ENCODE data around the gene NUP210L. TPM values are rescaled to one million over a fixed set of nuclear protein-coding genes. Genes with fewer than 3 reads are reported as not detected.

NUP210L gene
- total and polyA plus RNA-seq, 8 donors, result 0.02 to 0.06 (median 0.05) TPM; not detected in 4

GRCh38 chr1:153991806-153992205, 163.1 kb downstream of the NUP210L start:
- peaks cover 11 to 17% (median 14%) of the 10 kb centered on the region in 3 donors for H3K4me1 ChIP-seq
- peak overlapping the region in 2 of 4 donors; percentile 93 to 96 for H3K27ac ChIP-seq
- no peak for TF ChIP-seq CTCF (IDR thresholded peaks at IDR 0.05)
- H3K4me3 ChIP-seq, result peak overlapping the region; percentile 79 to 87 (median 85)
- WGBS, 2 donors, result 78 to 83% methylated on average over 2 of the region's 2 CpGs
- H3K27me3 ChIP-seq, result no peaks in the 10 kb centered on the region
- intact Hi-C loops (cut with DNase I), result no loop called here
- DNase-seq, result no peak
- no peaks in the 10 kb centered on the region for H3K9me3 ChIP-seq
- FAIRE-seq, result no peak
- peaks cover 0 to 26% (median 4%) of the 10 kb centered on the region in 3 donors for H3K36me3 ChIP-seq
- no peak for ATAC-seq

GRCh38 chr1:153991151-153991630, 163.7 kb downstream of the NUP210L start:
- DNase-seq (no peak), FAIRE-seq (no peak), ATAC-seq (no peak)
- peaks cover 11 to 17% (median 14%) of the 10 kb centered on the region in 3 donors for H3K4me1 ChIP-seq
- 4 to 5% methylated on average over 9 of the region's 9 CpGs for WGBS, 2 donors
- no peak for TF ChIP-seq CTCF (IDR thresholded peaks at IDR 0.05)
- H3K36me3 ChIP-seq, result peaks cover 0 to 26% (median 4%) of the 10 kb centered on the region in 3 donors
- peak overlapping the region; percentile 79 to 87 (median 85) for H3K4me3 ChIP-seq
- H3K27ac ChIP-seq, result peak overlapping the region; percentile 75 to 96 (median 92)
- H3K9me3 ChIP-seq, result no peaks in the 10 kb centered on the region
- no peaks in the 10 kb centered on the region for H3K27me3 ChIP-seq
- intact Hi-C loops (cut with DNase I), result no loop called here

GRCh38 chr1:153990468-153991150, 164.3 kb downstream of the NUP210L start, which contains the start of gene RPS27:
Gene RPS27, plus strand, starts transcription at chr1:153990762. Its CDS starts 35 bp downstream, at chr1:153990797.
- no peaks in the 10 kb centered on the region for H3K27me3 ChIP-seq
- H3K4me3 ChIP-seq, result peak within 1 kb of the TSS; percentile 79 to 87 (median 85)
- DNase-seq (peak; percentile 82 to 96 (median 93)), FAIRE-seq (peak; percentile 83), ATAC-seq (peak; percentile 70 to 82 (median 77))
- intact Hi-C loops (cut with DNase I), result no loop called here
- H3K36me3 ChIP-seq, result peaks cover 0 to 26% (median 4%) of the 10 kb centered on the region in 3 donors
- no peak for TF ChIP-seq CTCF (IDR thresholded peaks at IDR 0.05)
- H3K27ac ChIP-seq, result peak within 1 kb of the TSS; percentile 75 to 96 (median 92)
- 0% methylated on average over 36 of the region's 36 CpGs for WGBS, 2 donors
- H3K4me1 ChIP-seq, result peaks cover 11 to 17% (median 14%) of the 10 kb centered on the region in 3 donors
- H3K9me3 ChIP-seq, result no peaks in the 10 kb centered on the region

- no peak for TF ChIP-seq CTCF (IDR thresholded peaks at IDR 0.05)
- no peak for ATAC-seq
- 80% methylated on average over 7 to 8 of the region's 8 CpGs for WGBS, 2 donors
- no peak overlapping the region for H3K27ac ChIP-seq
- peaks cover 0 to 7% (median 3%) of the 10 kb centered on the region in 3 donors for H3K36me3 ChIP-seq
- H3K4me1 ChIP-seq, result peaks cover 7 to 20% (median 13%) of the 10 kb centered on the region in 3 donors
- no peak overlapping the region for H3K4me3 ChIP-seq
- H3K9me3 ChIP-seq, result no peaks in the 10 kb centered on the region
- DNase-seq, result peak in 1 of 6 donors; percentile 5
- no peaks in the 10 kb centered on the region for H3K27me3 ChIP-seq
- FAIRE-seq, result no peak
- intact Hi-C loops (cut with DNase I), result loop anchor here in 2 of 3 donors (5.0 to 10.0 kb wide), 2 partner anchors 190 to 193 kb away; no protein-coding TSS in a partner anchor
Observed at GRCh38 chr1:153987621-153988020, 167.3 kb downstream of the NUP210L start.

All from pancreas (tissue), 10 donors.